ENCODE data around the gene ZNF132.
A peak's percentile ranks its signal among the peaks of the same experiment; 100 is the strongest.

ZNF132 gene

DNA sequence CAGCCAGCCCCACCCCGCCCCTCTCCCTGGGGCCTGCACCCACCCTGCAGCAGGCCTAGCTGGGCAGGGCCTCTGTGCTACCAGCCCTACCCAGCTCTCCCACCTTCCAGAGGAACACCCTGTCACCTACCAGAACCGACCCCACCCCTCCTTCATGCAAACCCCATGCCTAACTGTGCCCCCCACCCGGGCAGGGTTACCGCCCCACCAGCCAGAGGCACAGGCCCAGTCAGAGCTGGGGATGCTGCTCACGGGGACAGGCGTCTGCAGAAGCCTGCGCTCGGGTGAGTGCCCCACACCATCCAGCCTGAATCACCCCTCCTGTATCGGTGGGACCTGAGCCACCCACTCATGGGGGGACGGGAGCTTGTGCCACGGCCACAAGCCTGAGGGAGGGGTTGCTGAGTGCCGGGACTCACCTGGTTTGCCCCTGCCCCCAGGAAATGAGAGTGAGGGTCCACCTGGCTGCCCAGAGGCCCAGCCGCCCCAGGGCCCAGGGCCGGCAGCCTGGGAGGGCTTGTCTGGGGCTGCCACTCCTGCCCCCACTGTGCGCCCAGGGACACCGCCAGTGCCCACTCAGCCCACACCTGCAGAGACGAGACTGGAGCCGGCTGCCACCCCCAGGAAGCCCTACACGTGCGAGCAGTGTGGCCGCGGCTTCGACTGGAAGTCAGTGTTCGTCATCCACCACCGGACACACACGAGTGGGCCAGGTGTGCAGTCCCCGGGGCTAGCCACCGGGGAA, 40.0 kb upstream of the ZNF132 start:
- Histone ChIP-seq H3K9me3 (ENCODE audit: control insufficient read depth, insufficient read depth, low read depth, low read length) (no peaks in the 10 kb centered on the region), H3K4me3 (ENCODE audit: low read depth, low read length) (no peak overlapping the region), H3K4me1 (ENCODE audit: control insufficient read depth, insufficient read depth, low read length) (peaks cover 6% of the 10 kb centered on the region; the same call in 1 of the 2 replicates), H3K27ac (ENCODE audit: extremely low read depth, low read depth, low read length) (no peak overlapping the region), H3K36me3 (ENCODE audit: control insufficient read depth in 2 of 2, insufficient read depth in 1 of 2, low read length in 2 of 2) (peaks cover 4 to 39% of the 10 kb centered on the region in 2 experiments; a peak in 2 of 3 replicates)
- CTCF ChIA-PET, result interaction anchor here (0.6 kb wide), 1 partner anchor 428 kb away, joined by 4 read pairs; no protein-coding TSS in a partner anchor
- TF ChIP-seq ZNF169 (tag by site-specific recombination; IDR thresholded peaks at IDR 0.05) (no peak), HOXD13 (CRISPR knock-in tag; IDR thresholded peaks at IDR 0.05; ENCODE audit: borderline replicate concordance) (peak; percentile 51; the same call in 1 of the 2 replicates), ZBTB21 (tag by site-specific recombination; IDR thresholded peaks at IDR 0.05) (no peak), KLF1 (tag by site-specific recombination; IDR thresholded peaks at IDR 0.05) (peak; percentile 79), ZNF433 (tag by site-specific recombination; IDR thresholded peaks at IDR 0.05; ENCODE audit: low read depth) (no peak), ZNF354C (tag by site-specific recombination; IDR thresholded peaks at IDR 0.05; ENCODE audit: borderline replicate concordance, low read depth) (no peak)
- TF ChIP-seq, protein P1, sequence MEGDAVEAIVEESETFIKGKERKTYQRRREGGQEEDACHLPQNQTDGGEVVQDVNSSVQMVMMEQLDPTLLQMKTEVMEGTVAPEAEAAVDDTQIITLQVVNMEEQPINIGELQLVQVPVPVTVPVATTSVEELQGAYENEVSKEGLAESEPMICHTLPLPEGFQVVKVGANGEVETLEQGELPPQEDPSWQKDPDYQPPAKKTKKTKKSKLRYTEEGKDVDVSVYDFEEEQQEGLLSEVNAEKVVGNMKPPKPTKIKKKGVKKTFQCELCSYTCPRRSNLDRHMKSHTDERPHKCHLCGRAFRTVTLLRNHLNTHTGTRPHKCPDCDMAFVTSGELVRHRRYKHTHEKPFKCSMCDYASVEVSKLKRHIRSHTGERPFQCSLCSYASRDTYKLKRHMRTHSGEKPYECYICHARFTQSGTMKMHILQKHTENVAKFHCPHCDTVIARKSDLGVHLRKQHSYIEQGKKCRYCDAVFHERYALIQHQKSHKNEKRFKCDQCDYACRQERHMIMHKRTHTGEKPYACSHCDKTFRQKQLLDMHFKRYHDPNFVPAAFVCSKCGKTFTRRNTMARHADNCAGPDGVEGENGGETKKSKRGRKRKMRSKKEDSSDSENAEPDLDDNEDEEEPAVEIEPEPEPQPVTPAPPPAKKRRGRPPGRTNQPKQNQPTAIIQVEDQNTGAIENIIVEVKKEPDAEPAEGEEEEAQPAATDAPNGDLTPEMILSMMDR (tag by site-specific recombination; IDR thresholded peaks at IDR 0.05), result no peak
- TF ChIP-seq, protein P2, sequence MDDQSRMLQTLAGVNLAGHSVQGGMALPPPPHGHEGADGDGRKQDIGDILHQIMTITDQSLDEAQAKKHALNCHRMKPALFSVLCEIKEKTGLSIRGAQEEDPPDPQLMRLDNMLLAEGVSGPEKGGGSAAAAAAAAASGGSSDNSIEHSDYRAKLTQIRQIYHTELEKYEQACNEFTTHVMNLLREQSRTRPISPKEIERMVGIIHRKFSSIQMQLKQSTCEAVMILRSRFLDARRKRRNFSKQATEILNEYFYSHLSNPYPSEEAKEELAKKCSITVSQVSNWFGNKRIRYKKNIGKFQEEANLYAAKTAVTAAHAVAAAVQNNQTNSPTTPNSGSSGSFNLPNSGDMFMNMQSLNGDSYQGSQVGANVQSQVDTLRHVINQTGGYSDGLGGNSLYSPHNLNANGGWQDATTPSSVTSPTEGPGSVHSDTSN (CRISPR knock-in tag; IDR thresholded peaks at IDR 0.05), result no peak
- TF ChIP-seq, protein P3, sequence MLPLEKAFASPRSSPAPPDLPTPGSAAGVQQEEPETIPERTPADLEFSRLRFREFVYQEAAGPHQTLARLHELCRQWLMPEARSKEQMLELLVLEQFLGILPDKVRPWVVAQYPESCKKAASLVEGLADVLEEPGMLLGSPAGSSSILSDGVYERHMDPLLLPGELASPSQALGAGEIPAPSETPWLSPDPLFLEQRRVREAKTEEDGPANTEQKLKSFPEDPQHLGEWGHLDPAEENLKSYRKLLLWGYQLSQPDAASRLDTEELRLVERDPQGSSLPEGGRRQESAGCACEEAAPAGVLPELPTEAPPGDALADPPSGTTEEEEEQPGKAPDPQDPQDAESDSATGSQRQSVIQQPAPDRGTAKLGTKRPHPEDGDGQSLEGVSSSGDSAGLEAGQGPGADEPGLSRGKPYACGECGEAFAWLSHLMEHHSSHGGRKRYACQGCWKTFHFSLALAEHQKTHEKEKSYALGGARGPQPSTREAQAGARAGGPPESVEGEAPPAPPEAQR (tag by site-specific recombination; IDR thresholded peaks at IDR 0.05), result no peak
- TF ChIP-seq, protein P4, sequence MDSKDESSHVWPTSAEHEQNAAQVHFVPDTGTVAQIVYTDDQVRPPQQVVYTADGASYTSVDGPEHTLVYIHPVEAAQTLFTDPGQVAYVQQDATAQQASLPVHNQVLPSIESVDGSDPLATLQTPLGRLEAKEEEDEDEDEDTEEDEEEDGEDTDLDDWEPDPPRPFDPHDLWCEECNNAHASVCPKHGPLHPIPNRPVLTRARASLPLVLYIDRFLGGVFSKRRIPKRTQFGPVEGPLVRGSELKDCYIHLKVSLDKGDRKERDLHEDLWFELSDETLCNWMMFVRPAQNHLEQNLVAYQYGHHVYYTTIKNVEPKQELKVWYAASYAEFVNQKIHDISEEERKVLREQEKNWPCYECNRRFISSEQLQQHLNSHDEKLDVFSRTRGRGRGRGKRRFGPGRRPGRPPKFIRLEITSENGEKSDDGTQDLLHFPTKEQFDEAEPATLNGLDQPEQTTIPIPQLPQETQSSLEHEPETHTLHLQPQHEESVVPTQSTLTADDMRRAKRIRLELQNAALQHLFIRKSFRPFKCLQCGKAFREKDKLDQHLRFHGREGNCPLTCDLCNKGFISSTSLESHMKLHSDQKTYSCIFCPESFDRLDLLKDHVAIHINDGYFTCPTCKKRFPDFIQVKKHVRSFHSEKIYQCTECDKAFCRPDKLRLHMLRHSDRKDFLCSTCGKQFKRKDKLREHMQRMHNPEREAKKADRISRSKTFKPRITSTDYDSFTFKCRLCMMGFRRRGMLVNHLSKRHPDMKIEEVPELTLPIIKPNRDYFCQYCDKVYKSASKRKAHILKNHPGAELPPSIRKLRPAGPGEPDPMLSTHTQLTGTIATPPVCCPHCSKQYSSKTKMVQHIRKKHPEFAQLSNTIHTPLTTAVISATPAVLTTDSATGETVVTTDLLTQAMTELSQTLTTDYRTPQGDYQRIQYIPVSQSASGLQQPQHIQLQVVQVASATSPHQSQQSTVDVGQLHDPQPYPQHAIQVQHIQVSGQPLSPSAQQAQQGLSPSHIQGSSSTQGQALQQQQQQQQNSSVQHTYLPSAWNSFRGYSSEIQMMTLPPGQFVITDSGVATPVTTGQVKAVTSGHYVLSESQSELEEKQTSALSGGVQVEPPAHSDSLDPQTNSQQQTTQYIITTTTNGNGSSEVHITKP (tag by site-specific recombination; IDR thresholded peaks at IDR 0.05), result no peak
- POLR2A ChIA-PET, result interaction anchor here (1.0 kb wide), 2 partner anchors 64 to 118 kb away, joined by 3 read pairs; partner anchors contain the start of genes TRIM28 and ZNF497

DNA sequence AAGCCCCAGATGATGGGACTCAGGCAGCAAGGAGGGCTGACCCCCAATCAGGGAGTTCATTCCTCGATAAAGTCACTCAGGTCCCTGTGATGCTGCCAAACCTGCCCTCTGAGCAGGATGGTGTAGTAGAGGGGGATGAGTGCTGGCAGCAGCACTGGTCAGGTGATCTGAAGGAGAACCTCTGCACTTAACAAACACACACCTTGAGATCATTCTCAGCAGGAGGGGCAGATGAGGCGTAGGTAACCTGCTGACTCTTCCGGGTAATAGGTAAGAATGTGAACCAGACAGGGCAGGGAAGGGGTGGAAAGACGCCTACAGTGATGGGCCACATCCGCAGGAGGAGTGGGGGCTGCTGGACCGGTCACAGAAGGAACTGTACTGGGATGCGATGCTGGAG, 39.4 kb upstream of the ZNF132 start:
- no peaks in the 10 kb centered on the region for H3K9me3 ChIP-seq (ENCODE audit: control insufficient read depth, insufficient read depth, low read depth, low read length)
- H3K4me1 ChIP-seq (ENCODE audit: control insufficient read depth, insufficient read depth, low read length), result peaks cover 7% of the 10 kb centered on the region; the same call in 1 of the 2 replicates
- POLR2A ChIA-PET, result interaction anchor here (1.0 kb wide), 2 partner anchors 65 to 117 kb away, joined by 3 read pairs; partner anchors contain the start of genes TRIM28 and ZNF497
- H3K4me3 ChIP-seq (ENCODE audit: low read depth, low read length), result no peak overlapping the region
- H3K36me3 ChIP-seq (ENCODE audit: control insufficient read depth in 2 of 2, insufficient read depth in 1 of 2, low read length in 2 of 2), result peaks cover 4 to 39% of the 10 kb centered on the region in 2 experiments; a peak in 2 of 3 replicates
- CTCF ChIA-PET, result interaction anchor here (0.6 to 0.8 kb wide), 3 partner anchors 8 to 427 kb away, joined by 3 to 8 read pairs (median 4); no protein-coding TSS in a partner anchor
- TF ChIP-seq ZNF707 (tag by site-specific recombination; IDR thresholded peaks at IDR 0.05) (no peak), ZNF335 (tag by site-specific recombination; conservative IDR thresholded peaks at IDR 0.05) (no peak), ZNF623 (tag by site-specific recombination; IDR thresholded peaks at IDR 0.05) (no peak), ZNF530 (tag by site-specific recombination; IDR thresholded peaks at IDR 0.05; ENCODE audit: low read depth) (no peak), ZNF555 (tag by site-specific recombination; conservative IDR thresholded peaks at IDR 0.05) (no peak), ZNF112 (tag by site-specific recombination; IDR thresholded peaks at IDR 0.05) (no peak)
- H3K27ac ChIP-seq (ENCODE audit: extremely low read depth, low read depth, low read length), result no peak overlapping the region
